Bronchial epithelial cell (primary cell): ENCODE measurements around the gene FAM199X. TPM values are rescaled to one million over a fixed set of nuclear protein-coding genes. Genes with fewer than 3 reads are reported as not detected.

Experiments
- DNase-seq: peaks from one replicate; pipeline ENCODE4 v3.0.0-alpha.2; 2010; ENCODE audit warnings: low read depth
- FAIRE-seq: peaks from 2 replicates; lab custom pipeline; 2011; peaks lifted over from hg19 to GRCh38; lab: Jason Lieb, UNC
- H3K27me3 ChIP-seq: 2 replicates; pipeline ENCODE4 v1.5.1; 2011; ENCODE audit warnings: low read length; ENCODE audit not compliant: control insufficient read depth, insufficient read depth
- H3K36me3 ChIP-seq: 2 replicates; pipeline ENCODE4 v1.5.1; 2011; ENCODE audit warnings: low read length; ENCODE audit not compliant: control insufficient read depth, insufficient read depth
- H3K4me3 ChIP-seq: 2 replicates; pipeline ENCODE4 v1.5.1; 2011; ENCODE audit warnings: mild to moderate bottlenecking, low read depth, low read length, control low read depth
- CTCF ChIP-seq: IDR thresholded peaks from 2 replicates; pipeline ENCODE4 v1.5.1; 2011; ENCODE audit warnings: mild to moderate bottlenecking, moderate library complexity, low read length, control low read depth, inconsistent platforms; ENCODE audit not compliant: insufficient read depth, severe bottlenecking
- total RNA-seq: library from RNA; depleted of rRNA; stranded (reverse); fragments of >200 nt; gene quantifications from 2 replicates; pipeline ENCODE4 v1.2.1, GENCODE V29; 2014

The FAM199X gene
- total RNA-seq = 30.1 and 31.9 TPM in 2 replicates

GRCh38 chrX:104165894-104166734, at the start of gene FAM199X:
Gene FAM199X (plus strand): TSS chrX:104166453. CDS start chrX:104166786, 333 bp downstream.
- no peak for FAIRE-seq
- H3K4me3 ChIP-seq = peak within 1 kb of the TSS; percentile 76
- peak; percentile 65 for DNase-seq
- TF ChIP-seq CTCF = peak; percentile 63
- H3K27me3 ChIP-seq = no peaks in the 10 kb centered on the region
- no peaks in the 10 kb centered on the region for H3K36me3 ChIP-seq

- FAIRE-seq = no peak
Measured at GRCh38 chrX:104117759-104118158, 48.5 kb upstream of the FAM199X start.

GRCh38 chrX:104118765-104119164, 47.5 kb upstream of the FAM199X start:
- DNase-seq = no peak
- no peak for TF ChIP-seq CTCF
- H3K36me3 ChIP-seq = no peaks in the 10 kb centered on the region
- H3K27me3 ChIP-seq = no peaks in the 10 kb centered on the region
- H3K4me3 ChIP-seq = no peak overlapping the region
- no peak for FAIRE-seq

More at GRCh38 chrX:104117759-104118158, 48.5 kb upstream of the FAM199X start:
- no peak for DNase-seq
- no peak overlapping the region for H3K4me3 ChIP-seq
- H3K27me3 ChIP-seq = no peaks in the 10 kb centered on the region
- no peak for TF ChIP-seq CTCF
- H3K36me3 ChIP-seq = no peaks in the 10 kb centered on the region

GRCh38 chrX:104122829-104123228, 43.4 kb upstream of the FAM199X start:
- H3K27me3 ChIP-seq = no peaks in the 10 kb centered on the region
- FAIRE-seq = no peak
- DNase-seq = no peak
- H3K4me3 ChIP-seq = no peak overlapping the region
- TF ChIP-seq CTCF = no peak
- no peaks in the 10 kb centered on the region for H3K36me3 ChIP-seq

GRCh38 chrX:104126856-104127255, 39.4 kb upstream of the FAM199X start:
- TF ChIP-seq CTCF = no peak
- Histone ChIP-seq H3K4me3 (no peak overlapping the region), H3K36me3 (no peaks in the 10 kb centered on the region), H3K27me3 (no peaks in the 10 kb centered on the region)
- FAIRE-seq = no peak
- DNase-seq = no peak
